ENCODE data around the gene TBC1D22A.

DNA sequence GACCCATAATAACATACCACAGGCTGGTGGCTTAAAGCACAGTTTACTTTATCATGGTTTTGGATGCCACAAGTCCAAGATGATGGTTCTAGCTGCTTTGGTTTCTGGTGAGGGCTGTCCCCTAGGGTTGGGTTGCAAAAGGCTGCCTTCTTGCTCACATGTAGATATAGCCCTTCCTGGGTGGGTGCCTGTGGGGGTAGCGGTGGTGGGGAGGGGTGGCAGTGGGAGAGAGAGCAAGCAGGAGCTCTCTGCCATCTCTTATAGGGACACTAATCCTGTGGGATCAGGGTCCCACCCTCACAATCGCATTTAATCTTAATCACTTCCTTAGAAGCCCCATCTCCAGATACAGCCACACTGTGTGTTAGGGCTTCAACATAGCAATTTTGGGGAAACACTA is 245.0 kb downstream of the TBC1D22A start:
- TF ChIP-seq HMG20A (CRISPR knock-in tag; conservative IDR thresholded peaks at IDR 0.05) (no peak), SIN3A (IDR thresholded peaks at IDR 0.05; ENCODE audit: borderline replicate concordance in 2 of 2, control insufficient read depth in 1 of 2, low read depth in 2 of 2, low read length in 2 of 2) (no peak), GATA2 (CRISPR knock-in tag; IDR thresholded peaks at IDR 0.05) (no peak), FOXA1 (IDR thresholded peaks at IDR 0.05; ENCODE audit: borderline replicate concordance) (no peak), POLR2AphosphoS5 (IDR thresholded peaks at IDR 0.05; ENCODE audit: control insufficient read depth, insufficient read depth, low read depth, low read length) (no peak), PCBP1 (IDR thresholded peaks at IDR 0.05; ENCODE audit: low read depth, low read length, poor library complexity, severe bottlenecking) (no peak)
- TF ChIP-seq, protein P1, sequence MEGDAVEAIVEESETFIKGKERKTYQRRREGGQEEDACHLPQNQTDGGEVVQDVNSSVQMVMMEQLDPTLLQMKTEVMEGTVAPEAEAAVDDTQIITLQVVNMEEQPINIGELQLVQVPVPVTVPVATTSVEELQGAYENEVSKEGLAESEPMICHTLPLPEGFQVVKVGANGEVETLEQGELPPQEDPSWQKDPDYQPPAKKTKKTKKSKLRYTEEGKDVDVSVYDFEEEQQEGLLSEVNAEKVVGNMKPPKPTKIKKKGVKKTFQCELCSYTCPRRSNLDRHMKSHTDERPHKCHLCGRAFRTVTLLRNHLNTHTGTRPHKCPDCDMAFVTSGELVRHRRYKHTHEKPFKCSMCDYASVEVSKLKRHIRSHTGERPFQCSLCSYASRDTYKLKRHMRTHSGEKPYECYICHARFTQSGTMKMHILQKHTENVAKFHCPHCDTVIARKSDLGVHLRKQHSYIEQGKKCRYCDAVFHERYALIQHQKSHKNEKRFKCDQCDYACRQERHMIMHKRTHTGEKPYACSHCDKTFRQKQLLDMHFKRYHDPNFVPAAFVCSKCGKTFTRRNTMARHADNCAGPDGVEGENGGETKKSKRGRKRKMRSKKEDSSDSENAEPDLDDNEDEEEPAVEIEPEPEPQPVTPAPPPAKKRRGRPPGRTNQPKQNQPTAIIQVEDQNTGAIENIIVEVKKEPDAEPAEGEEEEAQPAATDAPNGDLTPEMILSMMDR (IDR thresholded peaks at IDR 0.05 in 2 of 3, conservative IDR thresholded peaks at IDR 0.05 in 1 of 3; ENCODE audit: insufficient read depth in 2 of 3, low read depth in 1 of 3, low read length in 3 of 3) = no peak
- TF ChIP-seq, protein P2, sequence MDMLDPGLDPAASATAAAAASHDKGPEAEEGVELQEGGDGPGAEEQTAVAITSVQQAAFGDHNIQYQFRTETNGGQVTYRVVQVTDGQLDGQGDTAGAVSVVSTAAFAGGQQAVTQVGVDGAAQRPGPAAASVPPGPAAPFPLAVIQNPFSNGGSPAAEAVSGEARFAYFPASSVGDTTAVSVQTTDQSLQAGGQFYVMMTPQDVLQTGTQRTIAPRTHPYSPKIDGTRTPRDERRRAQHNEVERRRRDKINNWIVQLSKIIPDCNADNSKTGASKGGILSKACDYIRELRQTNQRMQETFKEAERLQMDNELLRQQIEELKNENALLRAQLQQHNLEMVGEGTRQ (CRISPR knock-in tag; IDR thresholded peaks at IDR 0.05) = no peak

Data from K562 (cell line).